Measurements from ENCODE around the gene ABHD2. TPM values are rescaled to one million over a fixed set of nuclear protein-coding genes. Genes with fewer than 3 reads are reported as not detected.

ABHD2 gene
- total and polyA plus RNA-seq, 9 of the 15 experiments (the other 6 are each of a cell fraction or from before 2014, with no cell fraction given) = 16.9 to 99.8 (median 47.5) TPM

GRCh38 chr15:89067751-89068150, 20.5 kb upstream of the ABHD2 start (continued):
- TF ChIP-seq EWSR1 (IDR thresholded peaks at IDR 0.05; ENCODE audit: borderline replicate concordance, low read depth, partially characterized antibody) (no peak), ZNF707 (CRISPR knock-in tag; conservative IDR thresholded peaks at IDR 0.05) (no peak), NFXL1 (CRISPR knock-in tag; IDR thresholded peaks at IDR 0.05) (no peak), ZFX (CRISPR knock-in tag; IDR thresholded peaks at IDR 0.05) (no peak), ETS1 (conservative IDR thresholded peaks at IDR 0.05; ENCODE audit: control insufficient read depth, low read depth, low read length) (no peak), ZNF780A (CRISPR knock-in tag; IDR thresholded peaks at IDR 0.05) (no peak), ZNF830 (CRISPR knock-in tag; IDR thresholded peaks at IDR 0.05) (no peak), ZNF444 (CRISPR knock-in tag; IDR thresholded peaks at IDR 0.05) (no peak)
- TF ChIP-seq, protein P1, sequence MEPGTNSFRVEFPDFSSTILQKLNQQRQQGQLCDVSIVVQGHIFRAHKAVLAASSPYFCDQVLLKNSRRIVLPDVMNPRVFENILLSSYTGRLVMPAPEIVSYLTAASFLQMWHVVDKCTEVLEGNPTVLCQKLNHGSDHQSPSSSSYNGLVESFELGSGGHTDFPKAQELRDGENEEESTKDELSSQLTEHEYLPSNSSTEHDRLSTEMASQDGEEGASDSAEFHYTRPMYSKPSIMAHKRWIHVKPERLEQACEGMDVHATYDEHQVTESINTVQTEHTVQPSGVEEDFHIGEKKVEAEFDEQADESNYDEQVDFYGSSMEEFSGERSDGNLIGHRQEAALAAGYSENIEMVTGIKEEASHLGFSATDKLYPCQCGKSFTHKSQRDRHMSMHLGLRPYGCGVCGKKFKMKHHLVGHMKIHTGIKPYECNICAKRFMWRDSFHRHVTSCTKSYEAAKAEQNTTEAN (CRISPR knock-in tag; IDR thresholded peaks at IDR 0.05) = no peak
- TF ChIP-seq, protein P2, sequence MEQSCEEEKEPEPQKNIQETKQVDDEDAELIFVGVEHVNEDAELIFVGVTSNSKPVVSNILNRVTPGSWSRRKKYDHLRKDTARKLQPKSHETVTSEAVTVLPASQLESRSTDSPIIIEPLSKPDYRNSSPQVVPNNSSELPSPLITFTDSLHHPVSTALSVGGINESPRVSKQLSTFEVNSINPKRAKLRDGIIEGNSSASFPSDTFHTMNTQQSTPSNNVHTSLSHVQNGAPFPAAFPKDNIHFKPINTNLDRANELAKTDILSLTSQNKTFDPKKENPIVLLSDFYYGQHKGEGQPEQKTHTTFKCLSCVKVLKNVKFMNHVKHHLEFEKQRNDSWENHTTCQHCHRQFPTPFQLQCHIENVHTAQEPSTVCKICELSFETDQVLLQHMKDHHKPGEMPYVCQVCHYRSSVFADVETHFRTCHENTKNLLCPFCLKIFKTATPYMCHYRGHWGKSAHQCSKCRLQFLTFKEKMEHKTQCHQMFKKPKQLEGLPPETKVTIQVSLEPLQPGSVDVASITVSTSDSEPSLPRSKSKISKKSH (CRISPR knock-in tag; IDR thresholded peaks at IDR 0.05) = no peak
